K562 (cell line): ENCODE measurements around the gene BLVRA. TPM values are rescaled to one million over a fixed set of nuclear protein-coding genes. Genes with fewer than 3 reads are reported as not detected.
A peak's percentile ranks its signal among the peaks of the same experiment; 100 is the strongest.

Experiments
- L3MBTL2 ChIP-seq: fragments of 450-650 bp; IDR thresholded peaks from 2 replicates; pipeline ENCODE4 v1.6.1; 2016; ENCODE audit warnings: mild to moderate bottlenecking, moderate library complexity
- PHF8 ChIP-seq: fragments of 200-600 bp; sonication (generic); IDR thresholded peaks from 2 replicates; pipeline ENCODE4 v1.6.1; 2012; ENCODE audit warnings: mixed run types, mild to moderate bottlenecking, inconsistent platforms, low read length, moderate library complexity, borderline replicate concordance
- POLR2B ChIP-seq: fragments of 450-650 bp; IDR thresholded peaks from 2 replicates; pipeline ENCODE4 v1.6.1; 2018; ENCODE audit warnings: low read depth; ENCODE audit not compliant: partially characterized antibody
- TAF1 ChIP-seq: IDR thresholded peaks from 2 replicates; pipeline ENCODE4 v1.6.1; 2011; ENCODE audit warnings: mild to moderate bottlenecking, low read length, moderate library complexity; ENCODE audit not compliant: insufficient read depth, control insufficient read depth, severe bottlenecking; ENCODE audit errors: extremely low read depth
- TOE1 ChIP-seq, 2 experiments: fragments of 450-650 bp in 1 of 2; sonication (generic) in 1 of 2; formaldehyde crosslinking in 1 of 2; IDR thresholded peaks; 2 replicates each; pipeline versions ENCODE4 v1.7.1 to v1.8.0; 2016 to 2022; ENCODE audit warnings: borderline replicate concordance in 2 of 2, mild to moderate bottlenecking in 2 of 2, antibody characterized with exemption in 1 of 2, inconsistent platforms in 1 of 2, low read depth in 1 of 2, missing genetic modification reagents in 1 of 2, moderate library complexity in 1 of 2
- polyA plus RNA-seq, 8 experiments: library from polyadenylated mRNA; depleted of rRNA in 4 of 8; stranded (reverse) in 5 of 8; unstranded in 3 of 8; fragments of >200 nt; fragmentation: Nextera tagmentation in 2 of 8; fragmentation: Illumina TruSeq in 1 of 8; extraction: Ambion mirVana in 2 of 8; extraction: Trizol in 1 of 8; gene quantifications; 2 replicates each; pipeline versions ENCODE4 v1.2.1 to v1.2.3, GENCODE V29; 2011 to 2014; ENCODE audit warnings: inconsistent platforms in 1 of 8, missing spikeins in 1 of 8
- total RNA-seq, 7 experiments: library from RNA; depleted of rRNA in 6 of 7; stranded (reverse); fragments of >200 nt in 6 of 7; fragmentation: Illumina TruSeq in 2 of 7; extraction: Trizol in 2 of 7; gene quantifications; 2 replicates each; pipeline versions ENCODE4 v1.2.1 to v1.2.3, GENCODE V29; 2011 to 2021; ENCODE audit warnings: low replicate concordance in 1 of 7
- TF ChIP-seq, protein P1 (sequence below): fragments of 450-650 bp; IDR thresholded peaks from 2 replicates; pipeline ENCODE4 v1.6.1; 2016; ENCODE audit warnings: mild to moderate bottlenecking, moderate library complexity
- TF ChIP-seq, protein P2 (sequence below): fragments of 200-800 bp; sonication (Bioruptor generic); IDR thresholded peaks from 2 replicates; pipeline ENCODE4 v1.6.1; 2017; ENCODE audit warnings: missing genetic modification characterization, missing compliant biosample characterization
- TF ChIP-seq, protein P3 (sequence below): sonication (generic); formaldehyde crosslinking; IDR thresholded peaks from 2 replicates; pipeline ENCODE4 v1.9.0; 2022; ENCODE audit warnings: mild to moderate bottlenecking, missing genetic modification reagents
- TF ChIP-seq, protein P4 (sequence below), 2 experiments: fragments of 450-650 bp; conservative IDR thresholded peaks; 2 replicates each; pipeline ENCODE4 v1.6.1; 2017; ENCODE audit warnings: mild to moderate bottlenecking in 2 of 2, moderate library complexity in 2 of 2

Gene BLVRA
- total and polyA plus RNA-seq, 9 of the 15 experiments (the other 6 are each of a cell fraction or from before 2014, with no cell fraction given) = 48.5 to 147 (median 61.5) TPM

DNA sequence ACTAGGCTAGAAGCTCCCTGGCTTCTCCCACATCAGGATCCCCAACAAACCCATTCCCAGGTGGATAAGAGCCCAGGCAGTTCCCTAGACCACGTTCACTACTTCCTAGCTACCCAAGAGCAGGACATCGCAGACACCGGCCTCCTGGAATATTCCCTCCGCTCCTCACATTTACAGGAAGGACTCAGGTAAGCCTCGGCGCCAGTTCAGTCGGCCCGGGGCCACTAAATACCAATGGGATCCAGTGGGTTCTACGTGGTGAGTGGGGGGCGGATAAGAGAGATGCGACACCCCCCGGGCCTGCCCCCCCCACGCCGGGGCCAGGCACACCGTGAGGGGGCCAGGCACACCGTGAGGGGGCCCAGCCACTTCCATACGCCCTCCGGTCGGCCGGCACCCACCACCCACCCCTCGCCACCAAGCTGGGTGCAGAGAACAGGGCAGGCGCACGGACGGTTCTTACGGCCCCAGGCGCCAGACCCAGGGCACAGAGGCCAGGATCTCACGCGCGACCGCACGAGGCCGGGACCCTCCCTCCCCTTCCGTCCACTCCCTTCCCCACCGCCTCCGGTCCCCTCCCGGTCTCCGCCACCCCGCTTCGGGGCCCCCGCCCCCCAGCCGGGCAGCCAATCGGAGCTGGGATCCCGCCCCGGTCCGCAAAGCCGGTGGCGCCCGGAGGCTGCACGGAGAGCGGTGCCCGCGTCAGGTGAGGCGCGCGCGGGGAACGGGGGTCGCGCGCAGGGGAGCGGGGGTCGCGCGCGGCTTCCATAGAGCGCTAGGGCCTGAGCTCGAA, at the start of gene BLVRA (continued):
- TF ChIP-seq, protein P1, sequence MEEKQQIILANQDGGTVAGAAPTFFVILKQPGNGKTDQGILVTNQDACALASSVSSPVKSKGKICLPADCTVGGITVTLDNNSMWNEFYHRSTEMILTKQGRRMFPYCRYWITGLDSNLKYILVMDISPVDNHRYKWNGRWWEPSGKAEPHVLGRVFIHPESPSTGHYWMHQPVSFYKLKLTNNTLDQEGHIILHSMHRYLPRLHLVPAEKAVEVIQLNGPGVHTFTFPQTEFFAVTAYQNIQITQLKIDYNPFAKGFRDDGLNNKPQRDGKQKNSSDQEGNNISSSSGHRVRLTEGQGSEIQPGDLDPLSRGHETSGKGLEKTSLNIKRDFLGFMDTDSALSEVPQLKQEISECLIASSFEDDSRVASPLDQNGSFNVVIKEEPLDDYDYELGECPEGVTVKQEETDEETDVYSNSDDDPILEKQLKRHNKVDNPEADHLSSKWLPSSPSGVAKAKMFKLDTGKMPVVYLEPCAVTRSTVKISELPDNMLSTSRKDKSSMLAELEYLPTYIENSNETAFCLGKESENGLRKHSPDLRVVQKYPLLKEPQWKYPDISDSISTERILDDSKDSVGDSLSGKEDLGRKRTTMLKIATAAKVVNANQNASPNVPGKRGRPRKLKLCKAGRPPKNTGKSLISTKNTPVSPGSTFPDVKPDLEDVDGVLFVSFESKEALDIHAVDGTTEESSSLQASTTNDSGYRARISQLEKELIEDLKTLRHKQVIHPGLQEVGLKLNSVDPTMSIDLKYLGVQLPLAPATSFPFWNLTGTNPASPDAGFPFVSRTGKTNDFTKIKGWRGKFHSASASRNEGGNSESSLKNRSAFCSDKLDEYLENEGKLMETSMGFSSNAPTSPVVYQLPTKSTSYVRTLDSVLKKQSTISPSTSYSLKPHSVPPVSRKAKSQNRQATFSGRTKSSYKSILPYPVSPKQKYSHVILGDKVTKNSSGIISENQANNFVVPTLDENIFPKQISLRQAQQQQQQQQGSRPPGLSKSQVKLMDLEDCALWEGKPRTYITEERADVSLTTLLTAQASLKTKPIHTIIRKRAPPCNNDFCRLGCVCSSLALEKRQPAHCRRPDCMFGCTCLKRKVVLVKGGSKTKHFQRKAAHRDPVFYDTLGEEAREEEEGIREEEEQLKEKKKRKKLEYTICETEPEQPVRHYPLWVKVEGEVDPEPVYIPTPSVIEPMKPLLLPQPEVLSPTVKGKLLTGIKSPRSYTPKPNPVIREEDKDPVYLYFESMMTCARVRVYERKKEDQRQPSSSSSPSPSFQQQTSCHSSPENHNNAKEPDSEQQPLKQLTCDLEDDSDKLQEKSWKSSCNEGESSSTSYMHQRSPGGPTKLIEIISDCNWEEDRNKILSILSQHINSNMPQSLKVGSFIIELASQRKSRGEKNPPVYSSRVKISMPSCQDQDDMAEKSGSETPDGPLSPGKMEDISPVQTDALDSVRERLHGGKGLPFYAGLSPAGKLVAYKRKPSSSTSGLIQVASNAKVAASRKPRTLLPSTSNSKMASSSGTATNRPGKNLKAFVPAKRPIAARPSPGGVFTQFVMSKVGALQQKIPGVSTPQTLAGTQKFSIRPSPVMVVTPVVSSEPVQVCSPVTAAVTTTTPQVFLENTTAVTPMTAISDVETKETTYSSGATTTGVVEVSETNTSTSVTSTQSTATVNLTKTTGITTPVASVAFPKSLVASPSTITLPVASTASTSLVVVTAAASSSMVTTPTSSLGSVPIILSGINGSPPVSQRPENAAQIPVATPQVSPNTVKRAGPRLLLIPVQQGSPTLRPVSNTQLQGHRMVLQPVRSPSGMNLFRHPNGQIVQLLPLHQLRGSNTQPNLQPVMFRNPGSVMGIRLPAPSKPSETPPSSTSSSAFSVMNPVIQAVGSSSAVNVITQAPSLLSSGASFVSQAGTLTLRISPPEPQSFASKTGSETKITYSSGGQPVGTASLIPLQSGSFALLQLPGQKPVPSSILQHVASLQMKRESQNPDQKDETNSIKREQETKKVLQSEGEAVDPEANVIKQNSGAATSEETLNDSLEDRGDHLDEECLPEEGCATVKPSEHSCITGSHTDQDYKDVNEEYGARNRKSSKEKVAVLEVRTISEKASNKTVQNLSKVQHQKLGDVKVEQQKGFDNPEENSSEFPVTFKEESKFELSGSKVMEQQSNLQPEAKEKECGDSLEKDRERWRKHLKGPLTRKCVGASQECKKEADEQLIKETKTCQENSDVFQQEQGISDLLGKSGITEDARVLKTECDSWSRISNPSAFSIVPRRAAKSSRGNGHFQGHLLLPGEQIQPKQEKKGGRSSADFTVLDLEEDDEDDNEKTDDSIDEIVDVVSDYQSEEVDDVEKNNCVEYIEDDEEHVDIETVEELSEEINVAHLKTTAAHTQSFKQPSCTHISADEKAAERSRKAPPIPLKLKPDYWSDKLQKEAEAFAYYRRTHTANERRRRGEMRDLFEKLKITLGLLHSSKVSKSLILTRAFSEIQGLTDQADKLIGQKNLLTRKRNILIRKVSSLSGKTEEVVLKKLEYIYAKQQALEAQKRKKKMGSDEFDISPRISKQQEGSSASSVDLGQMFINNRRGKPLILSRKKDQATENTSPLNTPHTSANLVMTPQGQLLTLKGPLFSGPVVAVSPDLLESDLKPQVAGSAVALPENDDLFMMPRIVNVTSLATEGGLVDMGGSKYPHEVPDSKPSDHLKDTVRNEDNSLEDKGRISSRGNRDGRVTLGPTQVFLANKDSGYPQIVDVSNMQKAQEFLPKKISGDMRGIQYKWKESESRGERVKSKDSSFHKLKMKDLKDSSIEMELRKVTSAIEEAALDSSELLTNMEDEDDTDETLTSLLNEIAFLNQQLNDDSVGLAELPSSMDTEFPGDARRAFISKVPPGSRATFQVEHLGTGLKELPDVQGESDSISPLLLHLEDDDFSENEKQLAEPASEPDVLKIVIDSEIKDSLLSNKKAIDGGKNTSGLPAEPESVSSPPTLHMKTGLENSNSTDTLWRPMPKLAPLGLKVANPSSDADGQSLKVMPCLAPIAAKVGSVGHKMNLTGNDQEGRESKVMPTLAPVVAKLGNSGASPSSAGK = peak; percentile 48; the same call in 1 of the 2 replicates
- TF ChIP-seq L3MBTL2 = peak; percentile 57; the same call in 1 of the 2 replicates
- TF ChIP-seq, protein P2, sequence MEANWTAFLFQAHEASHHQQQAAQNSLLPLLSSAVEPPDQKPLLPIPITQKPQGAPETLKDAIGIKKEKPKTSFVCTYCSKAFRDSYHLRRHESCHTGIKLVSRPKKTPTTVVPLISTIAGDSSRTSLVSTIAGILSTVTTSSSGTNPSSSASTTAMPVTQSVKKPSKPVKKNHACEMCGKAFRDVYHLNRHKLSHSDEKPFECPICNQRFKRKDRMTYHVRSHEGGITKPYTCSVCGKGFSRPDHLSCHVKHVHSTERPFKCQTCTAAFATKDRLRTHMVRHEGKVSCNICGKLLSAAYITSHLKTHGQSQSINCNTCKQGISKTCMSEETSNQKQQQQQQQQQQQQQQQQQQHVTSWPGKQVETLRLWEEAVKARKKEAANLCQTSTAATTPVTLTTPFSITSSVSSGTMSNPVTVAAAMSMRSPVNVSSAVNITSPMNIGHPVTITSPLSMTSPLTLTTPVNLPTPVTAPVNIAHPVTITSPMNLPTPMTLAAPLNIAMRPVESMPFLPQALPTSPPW (CRISPR knock-in tag) = peak; percentile 89
- TF ChIP-seq, protein P3, sequence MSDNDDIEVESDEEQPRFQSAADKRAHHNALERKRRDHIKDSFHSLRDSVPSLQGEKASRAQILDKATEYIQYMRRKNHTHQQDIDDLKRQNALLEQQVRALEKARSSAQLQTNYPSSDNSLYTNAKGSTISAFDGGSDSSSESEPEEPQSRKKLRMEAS (CRISPR knock-in tag) = 0 out of 2 replicates have a peak, but pooled peaks have one; percentile 61
- no peak for TF ChIP-seq TOE1 (IDR thresholded peaks at IDR 0.05; ENCODE audit: borderline replicate concordance)
- peak; percentile 78; the same call in 1 of the 2 replicates for TF ChIP-seq TOE1 (CRISPR knock-in tag; IDR thresholded peaks at IDR 0.05; ENCODE audit: borderline replicate concordance, low read depth)
- TF ChIP-seq, protein P4, sequence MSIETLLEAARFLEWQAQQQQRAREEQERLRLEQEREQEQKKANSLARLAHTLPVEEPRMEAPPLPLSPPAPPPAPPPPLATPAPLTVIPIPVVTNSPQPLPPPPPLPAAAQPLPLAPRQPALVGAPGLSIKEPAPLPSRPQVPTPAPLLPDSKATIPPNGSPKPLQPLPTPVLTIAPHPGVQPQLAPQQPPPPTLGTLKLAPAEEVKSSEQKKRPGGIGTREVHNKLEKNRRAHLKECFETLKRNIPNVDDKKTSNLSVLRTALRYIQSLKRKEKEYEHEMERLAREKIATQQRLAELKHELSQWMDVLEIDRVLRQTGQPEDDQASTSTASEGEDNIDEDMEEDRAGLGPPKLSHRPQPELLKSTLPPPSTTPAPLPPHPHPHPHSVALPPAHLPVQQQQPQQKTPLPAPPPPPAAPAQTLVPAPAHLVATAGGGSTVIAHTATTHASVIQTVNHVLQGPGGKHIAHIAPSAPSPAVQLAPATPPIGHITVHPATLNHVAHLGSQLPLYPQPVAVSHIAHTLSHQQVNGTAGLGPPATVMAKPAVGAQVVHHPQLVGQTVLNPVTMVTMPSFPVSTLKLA (conservative IDR thresholded peaks at IDR 0.05) = peak in 1 of 2 experiments; percentile 20; a peak in 1 of 4 replicates
- peak; percentile 28 for TF ChIP-seq TAF1
- TF ChIP-seq POLR2B = peak; percentile 41
- peak; percentile 69; the same call in 1 of the 2 replicates for TF ChIP-seq PHF8
